NCI-H1092 (cell line): ENCODE results near the gene NEK4.
"Not testable (repeated sequence)": the region's sequence is repeated elsewhere in the genome, so short reads cannot be mapped to it uniquely, and the experiment has no call there.

ENCODE experiments used
- DNase-seq: peaks from one replicate; lab custom pipeline; 2025; lab: John Stamatoyannopoulos, UW

Gene NEK4

GRCh38 chr3:52696830-52697631, 73.7 kb downstream of the NEK4 start:
- DNase-seq = no peak

GRCh38 chr3:52695798-52696671, 74.7 kb downstream of the NEK4 start:
- DNase-seq = no peak

- DNase-seq = no peak
These were observed 76.1 kb downstream of the NEK4 start for GRCh38 chr3:52694528-52695189.

- no peak for DNase-seq
These were observed 77.7 kb downstream of the NEK4 start for GRCh38 chr3:52693071-52693470.

- DNase-seq = no peak
These were observed 80.2 kb downstream of the NEK4 start for GRCh38 chr3:52690560-52690959.

- no peak for DNase-seq
These were observed 81.6 kb downstream of the NEK4 start for GRCh38 chr3:52689151-52689550.

- no peak for DNase-seq
These were observed 82.5 kb downstream of the NEK4 start for GRCh38 chr3:52688266-52688665.

- DNase-seq = peak; percentile 87
These were observed 84.7 kb downstream of the NEK4 start, which contains the start of the genes GNL3 and PBRM1 for GRCh38 chr3:52685709-52686691. GNL3 (plus strand) TSS chr3:52686032; CDS start chr3:52686093, 61 bp downstream. PBRM1 (minus strand) TSS chr3:52685913.

GRCh38 chr3:52685285-52685708, 85.4 kb downstream of the NEK4 start:
- DNase-seq = peak; percentile 79

GRCh38 chr3:52684184-52684583, 86.6 kb downstream of the NEK4 start:
- no peak for DNase-seq

- no peak for DNase-seq
These were observed 87.1 kb downstream of the NEK4 start for GRCh38 chr3:52683611-52684010.

- DNase-seq = no peak
These were observed 88.7 kb downstream of the NEK4 start for GRCh38 chr3:52682016-52682415.

- DNase-seq = no peak
These were observed 89.1 kb downstream of the NEK4 start for GRCh38 chr3:52681596-52681995.

- no peak for DNase-seq
These were observed 90.9 kb downstream of the NEK4 start for GRCh38 chr3:52679811-52680210.

GRCh38 chr3:52679199-52679538, 91.6 kb downstream of the NEK4 start:
- DNase-seq = no peak

- DNase-seq = no peak
These were observed 92.2 kb downstream of the NEK4 start for GRCh38 chr3:52678265-52679198.

- DNase-seq = not testable (repeated sequence)
These were observed 94.5 kb downstream of the NEK4 start for GRCh38 chr3:52676201-52676600.

GRCh38 chr3:52671676-52672075, 99.1 kb downstream of the NEK4 start:
- DNase-seq = no peak

- no peak for DNase-seq
These were observed 99.9 kb downstream of the NEK4 start for GRCh38 chr3:52670621-52671521.
